Panc1 (cell line): ENCODE results near the gene UPF2.

Source experiments
- CTCF ChIP-seq: fragments of 450-650 bp; IDR thresholded peaks from 2 replicates; pipeline ENCODE4 v1.5.1; 2017; ENCODE audit warnings: mild to moderate bottlenecking
- POLR2AphosphoS5 ChIP-seq: IDR thresholded peaks from 2 replicates; pipeline ENCODE4 v1.6.1; 2012; ENCODE audit warnings: mild to moderate bottlenecking, low read depth, low read length, moderate library complexity
- REST ChIP-seq, 2 experiments: IDR thresholded peaks; 2 replicates each; pipeline ENCODE4 v1.6.1; 2011 to 2012; ENCODE audit warnings: low read depth in 2 of 2, control low read depth in 1 of 2, low read length in 1 of 2, mild to moderate bottlenecking in 1 of 2, moderate library complexity in 1 of 2; ENCODE audit not compliant: insufficient read depth in 1 of 2
- SIN3A ChIP-seq: IDR thresholded peaks from 2 replicates; pipeline ENCODE4 v1.6.1; 2012; ENCODE audit warnings: low read depth, mild to moderate bottlenecking, low read length, moderate library complexity, borderline replicate concordance; ENCODE audit not compliant: insufficient read depth
- TCF7L2 ChIP-seq: IDR thresholded peaks from 2 replicates; pipeline ENCODE4 v1.6.1; 2011; ENCODE audit warnings: mild to moderate bottlenecking, low read depth, low read length, inconsistent platforms

- TF ChIP-seq CTCF (no peak), REST (IDR thresholded peaks at IDR 0.05; ENCODE audit: insufficient read depth in 1 of 2, low read depth in 2 of 2, low read length in 1 of 2) (no peak), TCF7L2 (no peak), POLR2AphosphoS5 (no peak), SIN3A (no peak)
Measured at GRCh38 chr10:11898372-11899066, 144.1 kb downstream of the UPF2 start.
